ENCODE measurements around the gene ANK3. TPM values are rescaled to one million over a fixed set of nuclear protein-coding genes. Genes with fewer than 3 reads are reported as not detected.

The ANK3 gene
- total RNA-seq, 1 experiment from 2014 or later = 15.3 TPM

DNA sequence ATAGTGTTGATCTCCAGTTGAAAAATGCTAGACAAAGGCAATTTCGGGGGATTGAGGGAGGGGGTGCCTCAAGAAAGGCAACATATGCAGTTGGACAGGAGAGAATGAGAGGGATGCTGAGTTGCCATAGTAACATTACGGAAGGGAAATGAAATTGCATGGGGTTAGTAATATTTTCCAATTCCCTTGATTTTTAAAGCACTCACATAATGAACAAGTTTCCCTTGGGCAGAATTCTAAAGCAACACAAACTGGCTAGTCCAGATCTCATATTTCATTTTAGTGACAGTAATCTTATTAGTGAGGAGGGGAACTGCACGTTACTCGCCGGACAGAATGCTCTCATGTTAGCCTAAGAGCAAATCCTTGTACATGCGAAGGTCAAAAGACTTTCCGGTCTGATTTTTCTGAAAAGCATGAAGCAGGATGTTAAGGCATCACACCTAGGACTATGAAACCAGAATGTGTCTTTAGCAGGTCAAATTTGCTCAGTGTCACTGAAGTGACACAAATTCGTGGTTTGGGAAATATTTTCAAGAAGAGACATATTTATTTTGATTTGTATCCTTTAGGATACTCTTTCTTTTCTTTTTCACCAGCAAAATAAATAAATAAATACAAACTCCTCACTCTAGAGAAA lies 165.5 kb downstream of the ANK3 start:
- ChIA-PET RAD21 (ENCODE audit: low non-redundant PET in 1 of 2, low total read pairs in 2 of 2, uncharacterized antibody in 2 of 2, unreplicated experiment in 2 of 2) (no interaction called here), CTCF (no interaction called here)

More for the DNA sequence above, 165.5 kb downstream of the ANK3 start:
- DNase-seq (ENCODE audit: low read depth, low spot score) (no peak), ATAC-seq (no peak)
- no TSS peak for BruUV-seq (replicated peaks)
- Histone ChIP-seq H3K4me2 (ENCODE audit: low read length) (no peak overlapping the region), H3K79me2 (ENCODE audit: insufficient read depth, low read length) (no peaks in the 10 kb centered on the region), H2AFZ (ENCODE audit: low read depth, low read length, poor library complexity, severe bottlenecking) (no peak overlapping the region), H3K9me3 (ENCODE audit: control insufficient read depth in 1 of 2, insufficient read depth in 1 of 2, low read depth in 1 of 2, low read length in 2 of 2) (no peaks in the 10 kb centered on the region), H3K27me3 (ENCODE audit: insufficient read depth, low read length) (no peaks in the 10 kb centered on the region), H3K9me2 (ENCODE audit: insufficient read depth) (no peaks in the 10 kb centered on the region), H4K20me1 (ENCODE audit: insufficient read depth) (no peaks in the 10 kb centered on the region), H3K4me3 (replicated peaks in 1 of 2; ENCODE audit: low read depth in 1 of 2, low read length in 2 of 2) (no peak overlapping the region), H3K36me3 (ENCODE audit: control insufficient read depth in 1 of 2, insufficient read depth in 2 of 2, low read length in 2 of 2) (no peaks in the 10 kb centered on the region), H3K9ac (ENCODE audit: low read length) (no peak overlapping the region), H3K27ac (ENCODE audit: low read depth, low read length) (no peak overlapping the region), H3K4me1 (ENCODE audit: control insufficient read depth in 1 of 2, insufficient read depth in 2 of 2, low read length in 2 of 2) (no peaks in the 10 kb centered on the region)
- intact Hi-C loops (cut with micrococcal nuclease) = no loop called here
- POLR2A ChIA-PET = no interaction called here
- TF ChIP-seq, protein P1, sequence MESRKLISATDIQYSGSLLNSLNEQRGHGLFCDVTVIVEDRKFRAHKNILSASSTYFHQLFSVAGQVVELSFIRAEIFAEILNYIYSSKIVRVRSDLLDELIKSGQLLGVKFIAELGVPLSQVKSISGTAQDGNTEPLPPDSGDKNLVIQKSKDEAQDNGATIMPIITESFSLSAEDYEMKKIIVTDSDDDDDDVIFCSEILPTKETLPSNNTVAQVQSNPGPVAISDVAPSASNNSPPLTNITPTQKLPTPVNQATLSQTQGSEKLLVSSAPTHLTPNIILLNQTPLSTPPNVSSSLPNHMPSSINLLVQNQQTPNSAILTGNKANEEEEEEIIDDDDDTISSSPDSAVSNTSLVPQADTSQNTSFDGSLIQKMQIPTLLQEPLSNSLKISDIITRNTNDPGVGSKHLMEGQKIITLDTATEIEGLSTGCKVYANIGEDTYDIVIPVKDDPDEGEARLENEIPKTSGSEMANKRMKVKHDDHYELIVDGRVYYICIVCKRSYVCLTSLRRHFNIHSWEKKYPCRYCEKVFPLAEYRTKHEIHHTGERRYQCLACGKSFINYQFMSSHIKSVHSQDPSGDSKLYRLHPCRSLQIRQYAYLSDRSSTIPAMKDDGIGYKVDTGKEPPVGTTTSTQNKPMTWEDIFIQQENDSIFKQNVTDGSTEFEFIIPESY (IDR thresholded peaks at IDR 0.05; ENCODE audit: extremely low read depth, insufficient replicate concordance, low read length) = no peak
- TF ChIP-seq TCF7L2 (IDR thresholded peaks at IDR 0.05; ENCODE audit: borderline replicate concordance, extremely low read depth, insufficient read depth, insufficient read length) = no peak
- TF ChIP-seq EGR1 (IDR thresholded peaks at IDR 0.05; ENCODE audit: low read depth) = no peak
- no peak for TF ChIP-seq CBX3 (IDR thresholded peaks at IDR 0.05; ENCODE audit: low read depth)
- TF ChIP-seq, protein P2, sequence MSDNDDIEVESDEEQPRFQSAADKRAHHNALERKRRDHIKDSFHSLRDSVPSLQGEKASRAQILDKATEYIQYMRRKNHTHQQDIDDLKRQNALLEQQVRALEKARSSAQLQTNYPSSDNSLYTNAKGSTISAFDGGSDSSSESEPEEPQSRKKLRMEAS (IDR thresholded peaks at IDR 0.05) = no peak
- TF ChIP-seq POLR2A (IDR thresholded peaks at IDR 0.05; ENCODE audit: borderline replicate concordance, extremely low read depth, insufficient read depth, insufficient read length) = no peak
- no peak for TF ChIP-seq CEBPB (IDR thresholded peaks at IDR 0.05; ENCODE audit: low read depth)
- TF ChIP-seq, protein P3, sequence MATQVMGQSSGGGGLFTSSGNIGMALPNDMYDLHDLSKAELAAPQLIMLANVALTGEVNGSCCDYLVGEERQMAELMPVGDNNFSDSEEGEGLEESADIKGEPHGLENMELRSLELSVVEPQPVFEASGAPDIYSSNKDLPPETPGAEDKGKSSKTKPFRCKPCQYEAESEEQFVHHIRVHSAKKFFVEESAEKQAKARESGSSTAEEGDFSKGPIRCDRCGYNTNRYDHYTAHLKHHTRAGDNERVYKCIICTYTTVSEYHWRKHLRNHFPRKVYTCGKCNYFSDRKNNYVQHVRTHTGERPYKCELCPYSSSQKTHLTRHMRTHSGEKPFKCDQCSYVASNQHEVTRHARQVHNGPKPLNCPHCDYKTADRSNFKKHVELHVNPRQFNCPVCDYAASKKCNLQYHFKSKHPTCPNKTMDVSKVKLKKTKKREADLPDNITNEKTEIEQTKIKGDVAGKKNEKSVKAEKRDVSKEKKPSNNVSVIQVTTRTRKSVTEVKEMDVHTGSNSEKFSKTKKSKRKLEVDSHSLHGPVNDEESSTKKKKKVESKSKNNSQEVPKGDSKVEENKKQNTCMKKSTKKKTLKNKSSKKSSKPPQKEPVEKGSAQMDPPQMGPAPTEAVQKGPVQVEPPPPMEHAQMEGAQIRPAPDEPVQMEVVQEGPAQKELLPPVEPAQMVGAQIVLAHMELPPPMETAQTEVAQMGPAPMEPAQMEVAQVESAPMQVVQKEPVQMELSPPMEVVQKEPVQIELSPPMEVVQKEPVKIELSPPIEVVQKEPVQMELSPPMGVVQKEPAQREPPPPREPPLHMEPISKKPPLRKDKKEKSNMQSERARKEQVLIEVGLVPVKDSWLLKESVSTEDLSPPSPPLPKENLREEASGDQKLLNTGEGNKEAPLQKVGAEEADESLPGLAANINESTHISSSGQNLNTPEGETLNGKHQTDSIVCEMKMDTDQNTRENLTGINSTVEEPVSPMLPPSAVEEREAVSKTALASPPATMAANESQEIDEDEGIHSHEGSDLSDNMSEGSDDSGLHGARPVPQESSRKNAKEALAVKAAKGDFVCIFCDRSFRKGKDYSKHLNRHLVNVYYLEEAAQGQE (IDR thresholded peaks at IDR 0.05; ENCODE audit: low read depth) = no peak
- no peak for TF ChIP-seq RAD21 (IDR thresholded peaks at IDR 0.05; ENCODE audit: low read depth)
- TF ChIP-seq JUND (IDR thresholded peaks at IDR 0.05) = no peak
- TF ChIP-seq ZFX (IDR thresholded peaks at IDR 0.05) = no peak
- TF ChIP-seq, protein P4, sequence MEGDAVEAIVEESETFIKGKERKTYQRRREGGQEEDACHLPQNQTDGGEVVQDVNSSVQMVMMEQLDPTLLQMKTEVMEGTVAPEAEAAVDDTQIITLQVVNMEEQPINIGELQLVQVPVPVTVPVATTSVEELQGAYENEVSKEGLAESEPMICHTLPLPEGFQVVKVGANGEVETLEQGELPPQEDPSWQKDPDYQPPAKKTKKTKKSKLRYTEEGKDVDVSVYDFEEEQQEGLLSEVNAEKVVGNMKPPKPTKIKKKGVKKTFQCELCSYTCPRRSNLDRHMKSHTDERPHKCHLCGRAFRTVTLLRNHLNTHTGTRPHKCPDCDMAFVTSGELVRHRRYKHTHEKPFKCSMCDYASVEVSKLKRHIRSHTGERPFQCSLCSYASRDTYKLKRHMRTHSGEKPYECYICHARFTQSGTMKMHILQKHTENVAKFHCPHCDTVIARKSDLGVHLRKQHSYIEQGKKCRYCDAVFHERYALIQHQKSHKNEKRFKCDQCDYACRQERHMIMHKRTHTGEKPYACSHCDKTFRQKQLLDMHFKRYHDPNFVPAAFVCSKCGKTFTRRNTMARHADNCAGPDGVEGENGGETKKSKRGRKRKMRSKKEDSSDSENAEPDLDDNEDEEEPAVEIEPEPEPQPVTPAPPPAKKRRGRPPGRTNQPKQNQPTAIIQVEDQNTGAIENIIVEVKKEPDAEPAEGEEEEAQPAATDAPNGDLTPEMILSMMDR (IDR thresholded peaks at IDR 0.05 in 2 of 3, conservative IDR thresholded peaks at IDR 0.05 in 1 of 3; ENCODE audit: borderline replicate concordance in 1 of 3, insufficient read depth in 1 of 3, low read depth in 2 of 3, low read length in 2 of 3) = no peak
- TF ChIP-seq ELF1 (IDR thresholded peaks at IDR 0.05; ENCODE audit: borderline replicate concordance, low read depth) = no peak
- no peak for TF ChIP-seq YY1 (IDR thresholded peaks at IDR 0.05; ENCODE audit: extremely low read depth, insufficient replicate concordance, low read depth, low read length)
- no peak for TF ChIP-seq FOSL1 (IDR thresholded peaks at IDR 0.05; ENCODE audit: low read depth)
- TF ChIP-seq, protein P5, sequence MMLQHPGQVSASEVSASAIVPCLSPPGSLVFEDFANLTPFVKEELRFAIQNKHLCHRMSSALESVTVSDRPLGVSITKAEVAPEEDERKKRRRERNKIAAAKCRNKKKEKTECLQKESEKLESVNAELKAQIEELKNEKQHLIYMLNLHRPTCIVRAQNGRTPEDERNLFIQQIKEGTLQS (IDR thresholded peaks at IDR 0.05) = no peak
- TF ChIP-seq SIN3A (IDR thresholded peaks at IDR 0.05; ENCODE audit: low read depth) = no peak
